GM10847 (cell line): Measurements from ENCODE around the gene SAMD10.

ENCODE experiments used
- POLR2A ChIP-seq: IDR thresholded peaks from 2 replicates; pipeline ENCODE4 v1.6.1; 2011; ENCODE audit not compliant: insufficient read length; ENCODE audit errors: extremely low read depth

The SAMD10 gene

DNA sequence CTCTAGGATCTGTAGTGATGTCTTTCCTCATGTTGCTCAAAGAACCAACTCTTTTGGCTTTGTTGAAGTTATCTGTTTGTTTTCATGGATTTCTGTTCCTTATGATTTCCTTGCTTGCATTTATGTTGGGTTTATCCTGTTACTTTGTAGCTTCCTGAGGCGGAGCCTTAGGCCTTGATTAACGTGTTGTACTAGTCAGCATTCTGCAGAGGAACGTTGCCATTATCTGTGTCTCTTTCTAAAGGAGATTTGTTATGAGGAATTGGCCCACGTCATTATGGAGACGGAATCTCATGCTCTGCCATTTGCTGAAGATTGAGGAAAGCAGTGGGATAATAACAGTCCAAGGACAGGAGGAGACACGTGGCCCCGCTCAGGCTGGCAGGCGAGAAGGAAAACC, 53.1 kb downstream of the SAMD10 start:
- no peak for TF ChIP-seq POLR2A

DNA sequence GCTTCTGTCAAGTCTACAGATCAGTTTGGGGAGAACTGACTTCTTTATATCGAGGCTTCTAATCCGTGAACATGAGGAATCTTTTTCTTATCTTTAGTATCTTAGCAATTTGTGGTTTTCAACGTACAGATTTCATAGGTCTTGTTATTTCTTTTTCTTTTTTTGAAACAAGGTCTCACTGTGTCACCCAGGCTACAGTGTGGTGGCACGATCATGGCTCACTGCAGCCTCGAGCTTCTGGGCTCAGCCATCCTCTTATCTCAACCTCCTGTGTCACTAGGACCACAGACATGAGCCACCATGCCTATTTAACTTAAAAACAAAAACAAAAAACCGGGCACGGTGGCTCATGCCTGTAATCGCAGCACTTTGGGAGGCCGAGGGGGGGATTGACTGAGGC, 55.2 kb downstream of the SAMD10 start:
- TF ChIP-seq POLR2A: no peak
